HG02973 (cell line): ENCODE measurements around the gene ZNF275.
"Not testable (repeated sequence)": the region's sequence is repeated elsewhere in the genome, so short reads cannot be mapped to it uniquely, and the experiment has no call there.

Source experiments
- ATAC-seq: cut with Tn5 transposase; IDR thresholded peaks from one replicate; pipeline ENCODE4 v1.9.1; 2021; ENCODE audit warnings: moderate library complexity; ENCODE audit not compliant: unreplicated experiment

ZNF275 gene

GRCh38 chrX:153319295-153320046, 14.5 kb upstream of the ZNF275 start:
- no peak for ATAC-seq

DNA sequence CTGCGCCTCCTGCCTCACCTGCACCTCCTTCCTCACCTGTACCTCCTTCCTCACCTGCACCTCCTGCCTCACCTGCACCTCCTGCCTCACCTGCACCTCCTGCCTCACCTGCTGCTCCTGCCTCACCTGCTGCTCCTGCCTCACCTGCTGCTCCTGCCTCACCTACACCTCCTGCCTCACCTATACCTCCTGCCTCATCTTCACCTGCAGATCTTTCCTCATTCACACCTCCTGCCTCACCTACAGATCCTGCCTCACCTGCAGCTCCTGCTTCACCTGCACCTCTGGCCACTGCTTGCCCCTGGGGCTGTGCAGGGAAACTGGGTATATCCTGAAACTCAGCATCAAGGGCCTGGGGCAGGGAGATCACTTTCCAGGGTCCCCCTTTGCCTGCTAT, 13.9 kb upstream of the ZNF275 start:
- not testable (repeated sequence) for ATAC-seq

GRCh38 chrX:153320555-153321184, 13.3 kb upstream of the ZNF275 start:
- no peak for ATAC-seq

GRCh38 chrX:153321381-153322124, 12.4 kb upstream of the ZNF275 start, which contains the start of gene PNMA6F:
Gene PNMA6F (minus strand): TSS chrX:153321767. CDS start chrX:153320674, 1,093 bp downstream.
- ATAC-seq: no peak

DNA sequence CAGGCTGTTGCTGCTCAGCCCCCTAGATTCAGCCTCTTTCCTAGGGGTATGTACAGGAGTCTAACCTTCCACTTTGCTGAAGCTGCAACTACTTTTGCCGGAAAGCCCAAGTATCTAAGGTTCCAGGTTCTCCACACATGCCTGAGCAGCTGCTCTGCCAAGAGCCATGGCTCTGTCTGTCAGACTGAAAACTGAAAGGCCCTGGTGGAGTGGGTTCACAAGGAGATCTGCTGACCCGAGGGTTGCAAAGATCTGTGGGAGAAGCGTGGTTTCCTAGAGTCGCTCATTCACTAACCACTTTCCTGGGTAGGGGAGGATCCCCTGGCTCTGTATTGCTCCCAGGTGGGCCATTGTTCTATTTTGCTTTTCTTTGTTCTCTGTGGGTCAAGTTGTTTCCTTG, 6.4 kb upstream of the ZNF275 start:
- ATAC-seq: no peak

DNA sequence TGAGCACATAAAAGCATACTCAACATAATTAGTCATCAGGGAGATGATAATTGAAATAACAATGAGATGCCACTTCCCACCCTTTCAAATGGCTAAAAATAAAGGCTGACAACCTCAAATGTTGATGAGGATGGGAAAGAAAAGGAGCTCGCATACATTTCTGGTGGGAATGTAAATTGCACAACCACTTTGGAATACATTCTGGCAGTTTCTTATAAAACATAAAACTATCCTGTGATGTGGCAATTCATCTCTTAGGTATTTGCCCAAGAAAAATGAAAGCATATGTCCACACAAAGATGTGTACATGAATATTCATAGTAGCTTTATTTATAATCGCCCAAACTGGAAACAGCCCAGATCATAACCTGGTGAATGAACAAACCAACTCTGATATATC, 687 bp upstream of the ZNF275 start:
- ATAC-seq: no peak

DNA sequence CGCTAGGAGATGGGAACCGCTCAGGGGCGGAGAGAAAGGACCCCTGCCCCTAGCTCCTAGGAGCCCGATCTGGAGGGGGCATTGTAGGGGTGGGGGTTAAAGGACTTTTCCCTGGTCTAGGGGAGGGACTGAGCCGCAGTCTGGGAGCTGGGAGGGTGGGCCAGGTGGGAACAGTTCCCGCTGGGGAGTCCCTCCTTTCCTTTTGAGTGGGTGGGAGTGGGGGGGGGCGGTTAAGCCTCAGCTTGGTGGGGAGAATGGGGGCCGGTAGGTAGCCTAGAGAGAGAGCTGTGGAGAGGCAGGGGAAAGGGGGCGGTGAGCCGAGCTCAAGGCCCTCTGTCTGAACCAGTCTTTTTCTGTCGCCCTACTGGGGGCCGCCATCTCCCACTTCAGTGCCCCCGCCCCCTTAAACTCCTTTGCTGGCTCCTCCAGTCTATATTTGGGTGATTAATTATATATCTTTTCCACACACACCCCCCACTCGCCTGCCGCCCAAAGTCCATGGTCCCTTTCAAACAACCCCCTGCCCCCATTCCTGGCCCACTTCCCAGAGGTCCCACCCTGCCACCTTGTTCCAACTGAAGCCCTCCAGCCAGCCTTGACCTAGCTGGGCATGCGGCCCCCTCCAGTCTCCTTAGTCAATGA, 822 bp downstream of the ZNF275 start:
- no peak for ATAC-seq

GRCh38 chrX:153336121-153336894, 2.4 kb downstream of the ZNF275 start:
- ATAC-seq: no peak

- ATAC-seq: no peak
Observed at GRCh38 chrX:153336988-153337387, 3.0 kb downstream of the ZNF275 start.

- no peak for ATAC-seq
Observed at GRCh38 chrX:153338836-153339235, 4.9 kb downstream of the ZNF275 start.

DNA sequence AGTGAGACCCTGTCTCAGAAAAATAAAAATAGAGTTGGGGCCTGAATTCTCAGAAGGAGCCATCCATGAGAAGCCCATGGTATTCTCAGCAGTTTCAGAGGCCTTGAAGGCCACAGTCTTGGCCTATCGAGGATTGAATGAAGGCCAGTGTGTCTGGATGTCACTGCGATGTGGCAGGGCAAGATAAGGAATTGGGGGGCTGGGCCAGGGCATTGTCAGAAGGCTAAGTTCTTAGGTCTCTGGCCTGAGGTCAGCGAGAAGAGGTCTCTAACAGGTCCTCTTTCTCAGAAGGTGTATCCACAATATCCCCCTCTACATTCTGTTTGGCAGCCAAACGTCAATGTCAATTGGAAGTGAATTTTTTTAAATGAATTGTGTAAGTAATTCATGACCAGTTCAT, 5.7 kb downstream of the ZNF275 start:
- no peak for ATAC-seq

DNA sequence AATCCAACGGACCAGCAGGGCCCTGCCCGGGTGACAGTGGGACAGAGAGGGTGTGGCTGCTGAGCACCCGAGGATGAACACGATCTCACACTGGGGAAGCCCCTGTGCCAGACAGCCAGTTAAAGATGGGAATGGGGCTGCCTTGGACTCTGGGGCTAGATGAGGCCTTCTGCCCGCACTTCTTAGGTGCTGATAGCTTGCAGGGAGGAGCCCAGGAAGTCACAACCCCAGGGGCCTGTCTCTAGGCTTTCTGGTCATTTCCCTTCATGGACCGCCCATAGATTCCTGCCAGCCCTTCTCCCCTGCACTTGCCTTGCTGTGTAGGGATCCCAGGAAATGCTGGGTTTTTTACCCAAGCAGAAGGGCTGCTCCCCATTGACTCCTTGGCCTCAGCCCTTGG, 6.2 kb downstream of the ZNF275 start:
- ATAC-seq: no peak

DNA sequence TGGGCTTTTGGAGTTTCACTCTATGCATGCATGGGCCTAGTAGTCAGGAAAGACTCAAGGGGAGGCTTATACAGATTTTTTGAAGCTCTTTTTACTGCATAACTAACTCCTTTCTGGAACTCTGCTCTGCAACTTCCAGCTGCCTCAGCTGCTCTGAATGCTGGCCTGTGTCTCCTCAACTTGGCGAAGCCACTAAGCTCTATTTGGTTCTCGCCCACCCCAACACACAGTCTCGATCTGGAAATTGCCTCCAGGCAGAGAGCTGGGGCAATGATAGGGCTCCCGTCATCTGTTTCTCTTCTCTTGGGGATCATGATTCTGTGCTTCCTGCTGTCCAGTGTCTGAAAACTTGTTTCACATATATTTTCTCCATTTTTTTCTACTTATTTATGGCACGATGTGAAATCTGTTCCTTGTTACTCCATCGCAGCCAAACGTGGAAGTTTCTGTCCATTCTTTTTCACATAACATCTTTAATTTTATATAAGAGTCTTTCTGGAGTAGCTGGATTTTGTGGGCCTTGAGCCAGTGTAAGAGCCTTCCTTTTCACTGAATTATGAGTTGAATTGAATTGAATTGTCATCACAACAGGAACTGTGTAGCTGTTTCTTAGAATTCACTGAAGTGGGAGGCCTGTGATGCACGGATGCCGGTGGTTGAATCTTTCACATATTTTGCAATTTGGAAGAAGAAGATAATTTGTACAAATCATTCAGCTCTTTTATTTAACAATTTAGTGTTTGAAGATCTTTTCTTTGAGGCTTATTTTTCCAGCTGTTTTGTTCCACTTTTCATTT, 9.0 kb downstream of the ZNF275 start:
- no peak for ATAC-seq

DNA sequence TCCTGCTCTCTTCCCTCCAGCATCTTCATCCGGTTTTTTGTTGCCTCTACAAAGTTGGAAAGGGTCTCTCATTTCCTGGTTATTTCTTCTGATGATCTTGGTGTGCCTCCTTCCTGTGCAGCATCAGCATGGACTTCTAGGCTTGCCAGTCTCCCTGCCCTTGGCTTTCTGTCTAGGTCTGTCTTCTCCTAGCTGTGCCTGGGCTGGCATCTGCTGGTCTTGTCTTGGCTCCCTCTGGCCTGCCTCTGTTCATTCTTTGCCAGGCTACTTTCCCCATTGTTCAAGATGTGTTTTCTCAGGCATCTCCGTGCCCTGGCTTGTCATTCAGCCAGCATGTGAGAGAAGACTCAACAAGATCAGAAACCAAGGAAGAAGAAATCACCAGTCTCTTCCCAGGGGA, 9.7 kb downstream of the ZNF275 start:
- no peak for ATAC-seq

DNA sequence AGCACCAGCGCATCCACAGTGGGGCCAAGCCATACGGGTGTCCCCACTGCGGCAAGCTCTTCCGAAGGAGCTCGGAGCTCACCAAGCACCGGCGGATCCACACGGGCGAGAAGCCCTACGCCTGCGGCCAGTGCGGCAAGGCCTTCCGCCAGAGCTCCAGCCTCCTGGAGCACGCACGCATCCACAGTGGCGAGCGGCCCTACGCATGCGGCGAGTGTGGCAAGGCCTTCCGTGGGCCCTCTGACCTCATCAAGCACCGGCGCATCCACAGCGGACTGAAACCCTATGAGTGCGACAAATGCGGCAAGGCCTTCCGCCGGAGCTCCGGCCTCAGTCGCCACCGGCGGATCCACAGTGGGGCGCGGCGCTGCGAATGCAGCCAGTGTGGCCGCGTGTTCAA, 13.6 kb downstream of the ZNF275 start:
- no peak for ATAC-seq

DNA sequence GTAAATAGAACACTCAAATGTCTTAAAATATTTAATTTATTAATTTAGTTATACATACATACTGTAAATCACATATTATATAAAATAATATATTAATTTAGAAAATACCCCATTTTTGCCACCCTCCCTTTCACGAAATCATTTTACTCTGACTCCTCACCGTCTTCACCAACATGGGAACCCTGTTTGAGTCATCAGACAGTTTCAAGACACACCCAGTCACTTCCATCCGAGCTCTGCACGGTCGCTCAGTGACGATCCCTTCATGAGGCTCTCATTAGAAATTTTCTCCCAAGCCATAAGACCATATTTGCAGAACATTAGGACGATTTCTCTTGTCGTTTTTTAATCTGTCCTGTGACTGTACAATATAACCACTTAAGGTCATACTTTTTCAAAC, 14.5 kb downstream of the ZNF275 start:
- no peak for ATAC-seq

DNA sequence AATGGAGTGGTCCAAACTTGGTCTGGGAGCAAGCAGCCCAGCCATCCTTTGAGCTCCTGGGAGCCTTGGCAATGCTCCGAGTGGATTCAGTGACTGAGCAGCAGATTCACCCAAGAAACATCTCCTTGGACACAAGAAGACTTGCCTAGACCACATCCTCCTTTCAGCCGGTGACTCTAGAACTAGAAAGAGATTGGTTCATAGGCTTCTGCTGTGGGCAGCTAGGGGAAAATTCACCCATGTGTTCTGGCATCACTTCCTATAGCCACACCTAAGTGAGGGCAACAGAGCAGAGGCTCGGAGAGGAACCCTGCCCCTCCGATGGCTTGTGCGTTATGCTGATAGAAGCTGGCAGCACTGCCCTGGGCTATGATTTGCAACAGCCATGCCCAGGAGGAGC, 16.0 kb downstream of the ZNF275 start:
- no peak for ATAC-seq

- ATAC-seq: no peak
Observed at GRCh38 chrX:153351981-153352380, 18.0 kb downstream of the ZNF275 start.

- ATAC-seq: no peak
Observed at GRCh38 chrX:153352858-153353257, 18.9 kb downstream of the ZNF275 start.

DNA sequence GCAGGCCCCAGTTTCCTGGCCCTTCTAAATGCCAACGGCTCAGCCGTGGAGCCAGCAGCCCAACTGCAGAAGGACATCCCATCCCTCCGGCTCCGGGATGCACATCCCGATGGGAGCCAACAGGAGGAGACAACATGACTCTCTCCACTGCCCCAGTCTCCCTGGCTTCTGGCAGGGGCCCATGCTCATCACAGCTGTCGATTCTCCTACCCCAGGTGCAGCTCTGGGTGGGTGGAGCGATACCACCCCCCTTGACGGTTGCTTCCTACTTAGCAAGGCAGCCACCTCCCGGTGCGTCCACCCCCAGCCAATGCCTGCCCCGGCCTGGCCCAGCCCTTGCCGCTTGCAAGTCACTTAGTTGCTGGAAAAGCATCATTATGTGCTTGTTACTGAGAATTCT, 19.5 kb downstream of the ZNF275 start:
- no peak for ATAC-seq
